Osteocyte (in vitro differentiated cells): ENCODE measurements around the gene VPS13D. TPM values are rescaled to one million over a fixed set of nuclear protein-coding genes. Genes with fewer than 3 reads are reported as not detected.

ENCODE experiments used
- DNase-seq: peaks from one replicate; pipeline ENCODE4 v3.0.0; 2021; ENCODE audit warnings: mixed read lengths; ENCODE audit not compliant: unreplicated experiment; ENCODE audit errors: extremely low spot score
- H3K27ac Mint-ChIP-seq: one replicate; pipeline ENCODE4 v1.8.0; 2021; ENCODE audit warnings: mild to moderate bottlenecking, mixed read lengths; ENCODE audit not compliant: unreplicated experiment
- H3K27me3 Mint-ChIP-seq: one replicate; pipeline ENCODE4 v1.8.0; 2021; ENCODE audit warnings: mixed read lengths; ENCODE audit not compliant: unreplicated experiment
- H3K36me3 Mint-ChIP-seq: one replicate; pipeline ENCODE4 v1.8.0; 2021; ENCODE audit warnings: mixed read lengths; ENCODE audit not compliant: unreplicated experiment
- H3K4me1 Mint-ChIP-seq: one replicate; pipeline ENCODE4 v1.8.0; 2021; ENCODE audit warnings: mixed read lengths; ENCODE audit not compliant: unreplicated experiment
- H3K4me3 Mint-ChIP-seq: one replicate; pipeline ENCODE4 v1.8.0; 2021; ENCODE audit warnings: mild to moderate bottlenecking, moderate library complexity, mixed read lengths; ENCODE audit not compliant: unreplicated experiment
- H3K9me3 Mint-ChIP-seq: one replicate; pipeline ENCODE4 v1.8.0; 2021; ENCODE audit warnings: mixed read lengths; ENCODE audit not compliant: unreplicated experiment
- CTCF ChIP-seq: fragments of 200-600 bp; sonication (generic); IDR thresholded peaks from 2 replicates; pipeline ENCODE4 v1.5.0; 2021; ENCODE audit warnings: antibody characterized with exemption, mild to moderate bottlenecking, moderate library complexity
- total RNA-seq: library from RNA; stranded (reverse); gene quantifications from 2 replicates; pipeline ENCODE4 v1.2.1, GENCODE V29; 2021

The VPS13D gene
- total RNA-seq, 1 donor from 2014 or later, result 41.1 TPM

- no peak for DNase-seq
- no peak overlapping the region for H3K27ac Mint-ChIP-seq
- peaks cover 3% of the 10 kb centered on the region for H3K27me3 Mint-ChIP-seq
- H3K4me1 Mint-ChIP-seq, result peaks cover 15% of the 10 kb centered on the region
- no peak for TF ChIP-seq CTCF
- H3K9me3 Mint-ChIP-seq, result no peaks in the 10 kb centered on the region
- no peak overlapping the region for H3K4me3 Mint-ChIP-seq
- H3K36me3 Mint-ChIP-seq, result no peaks in the 10 kb centered on the region
Observed at GRCh38 chr1:12194666-12195216, 35.1 kb upstream of the VPS13D start.

GRCh38 chr1:12195416-12195815, 34.4 kb upstream of the VPS13D start:
- Mint-ChIP-seq H3K4me1 (peaks cover 16% of the 10 kb centered on the region), H3K4me3 (no peak overlapping the region), H3K9me3 (no peaks in the 10 kb centered on the region), H3K36me3 (no peaks in the 10 kb centered on the region), H3K27me3 (peaks cover 3% of the 10 kb centered on the region), H3K27ac (no peak overlapping the region)
- no peak for DNase-seq
- TF ChIP-seq CTCF, result no peak

GRCh38 chr1:12196641-12197482, 33.0 kb upstream of the VPS13D start:
- Mint-ChIP-seq H3K9me3 (no peaks in the 10 kb centered on the region), H3K4me1 (peaks cover 15% of the 10 kb centered on the region), H3K27ac (no peak overlapping the region), H3K4me3 (no peak overlapping the region), H3K36me3 (no peaks in the 10 kb centered on the region), H3K27me3 (no peaks in the 10 kb centered on the region)
- no peak for DNase-seq
- TF ChIP-seq CTCF, result peak; percentile 24

- peaks cover 11% of the 10 kb centered on the region for H3K4me1 Mint-ChIP-seq
Observed at GRCh38 chr1:12197483-12197880, 32.3 kb upstream of the VPS13D start.

More at GRCh38 chr1:12197483-12197880, 32.3 kb upstream of the VPS13D start:
- H3K9me3 Mint-ChIP-seq, result no peaks in the 10 kb centered on the region
- no peaks in the 10 kb centered on the region for H3K36me3 Mint-ChIP-seq
- no peak for DNase-seq
- no peak for TF ChIP-seq CTCF
- H3K4me3 Mint-ChIP-seq, result no peak overlapping the region
- no peak overlapping the region for H3K27ac Mint-ChIP-seq
- no peaks in the 10 kb centered on the region for H3K27me3 Mint-ChIP-seq
